MM.1S (cell line): ENCODE results near the gene CTNS.

Source experiments
- DNase-seq: peaks from one replicate; pipeline ENCODE4 v3.0.0-alpha.2; 2015
- H2AFZ ChIP-seq: fragments of 300-600 bp; sonication (generic); 2 replicates; pipeline ENCODE4 v1.6.0; 2016; ENCODE audit warnings: antibody characterized with exemption, low read length
- H3F3A ChIP-seq: fragments of 300-600 bp; sonication (generic); 2 replicates; pipeline ENCODE4 v1.6.1; 2016; ENCODE audit warnings: mild to moderate bottlenecking, antibody characterized with exemption, low read length, moderate library complexity, mixed read lengths; ENCODE audit not compliant: insufficient read depth
- H3K27ac ChIP-seq: fragments of 300-600 bp; sonication (generic); 2 replicates; pipeline ENCODE4 v1.5.1; 2016; ENCODE audit warnings: mild to moderate bottlenecking, low read length
- H3K27me3 ChIP-seq: fragments of 300-600 bp; sonication (generic); replicated peaks from 2 replicates; pipeline ENCODE4 v1.6.0; 2016; ENCODE audit warnings: low read length; ENCODE audit not compliant: insufficient read depth
- H3K36me3 ChIP-seq: fragments of 300-600 bp; sonication (generic); replicated peaks from 2 replicates; pipeline ENCODE4 v1.6.1; 2016; ENCODE audit warnings: mild to moderate bottlenecking, low read length, mixed read lengths; ENCODE audit not compliant: insufficient read depth
- H3K4me1 ChIP-seq: fragments of 300-600 bp; sonication (generic); 2 replicates; pipeline ENCODE4 v1.6.1; 2016; ENCODE audit warnings: low read length, mixed read lengths
- H3K4me2 ChIP-seq: fragments of 300-600 bp; sonication (generic); 2 replicates; pipeline ENCODE4 v1.6.0; 2016; ENCODE audit warnings: low read depth, low read length
- H3K4me3 ChIP-seq: fragments of 300-600 bp; sonication (generic); 2 replicates; pipeline ENCODE4 v1.5.1; 2016; ENCODE audit warnings: low read length, mixed read lengths
- H3K79me2 ChIP-seq: fragments of 300-600 bp; sonication (generic); 2 replicates; pipeline ENCODE4 v1.6.1; 2016; ENCODE audit warnings: mixed run types, low read length, mixed read lengths
- H3K9ac ChIP-seq: fragments of 300-600 bp; sonication (generic); 2 replicates; pipeline ENCODE4 v1.6.1; 2016; ENCODE audit warnings: low read length, mixed read lengths
- H3K9me2 ChIP-seq: fragments of 300-600 bp; sonication (generic); replicated peaks from 2 replicates; pipeline ENCODE4 v1.6.1; 2016; ENCODE audit warnings: mild to moderate bottlenecking, low read length, mixed read lengths; ENCODE audit not compliant: insufficient read depth
- H3K9me3 ChIP-seq: fragments of 300-600 bp; sonication (generic); replicated peaks from 2 replicates; pipeline ENCODE4 v1.6.1; 2016; ENCODE audit warnings: mild to moderate bottlenecking, low read length, mixed read lengths; ENCODE audit not compliant: insufficient read depth
- H4K20me1 ChIP-seq: fragments of 300-600 bp; sonication (generic); 2 replicates; pipeline ENCODE4 v1.6.1; 2016; ENCODE audit warnings: mild to moderate bottlenecking, low read length, moderate library complexity, mixed read lengths; ENCODE audit not compliant: insufficient read depth
- CTCF ChIP-seq: fragments of 300-600 bp; sonication (generic); IDR thresholded peaks from 2 replicates; pipeline ENCODE4 v1.5.1; 2016; ENCODE audit warnings: antibody characterized with exemption, low read length, mixed read lengths
- EZH2 ChIP-seq: fragments of 300-600 bp; sonication (generic); optimal IDR thresholded peaks from 2 replicates; pipeline ENCODE3; 2017; ENCODE audit warnings: low read depth, mild to moderate bottlenecking, antibody characterized with exemption, low read length, mixed read lengths
- EZH2phosphoT487 ChIP-seq: fragments of 300-600 bp; sonication (generic); IDR thresholded peaks from 2 replicates; pipeline ENCODE4 v1.6.1; 2018; ENCODE audit warnings: antibody characterized with exemption, low read length

Gene CTNS

GRCh38 chr17:3610523-3610922 is 26.0 kb upstream of the CTNS start:
- Histone ChIP-seq H3K4me3 (no peak overlapping the region), H4K20me1 (no peaks in the 10 kb centered on the region), H3K27me3 (no peaks in the 10 kb centered on the region), H3K9ac (no peak overlapping the region), H3K4me1 (no peaks in the 10 kb centered on the region), H3K27ac (no peak overlapping the region), H3K79me2 (no peaks in the 10 kb centered on the region), H3K36me3 (no peaks in the 10 kb centered on the region), H3F3A (no peaks in the 10 kb centered on the region), H3K4me2 (no peak overlapping the region), H2AFZ (no peak overlapping the region), H3K9me2 (no peaks in the 10 kb centered on the region), H3K9me3 (no peaks in the 10 kb centered on the region)
- no peak for DNase-seq
- TF ChIP-seq CTCF = no peak
- TF ChIP-seq EZH2phosphoT487 = no peak
- TF ChIP-seq EZH2 = no peak

DNA sequence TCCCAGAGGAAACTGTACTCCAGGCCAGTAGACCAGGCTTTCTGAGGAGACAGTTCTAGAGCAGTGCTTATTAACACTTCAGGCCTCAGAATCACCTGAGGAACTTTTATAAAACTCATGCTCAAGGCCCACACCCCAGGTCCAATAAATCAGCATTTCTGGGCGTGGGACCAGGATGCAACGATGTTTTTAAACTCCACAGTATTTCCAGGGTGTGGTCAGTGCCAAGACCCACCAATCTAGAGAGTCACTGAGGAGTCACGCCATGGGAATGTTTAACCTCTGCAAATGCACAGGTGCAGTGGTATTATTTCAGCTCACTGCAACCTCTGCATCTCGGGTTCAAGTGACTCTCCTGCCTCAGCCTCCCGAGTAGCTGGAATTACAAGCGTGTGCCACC is 23.4 kb upstream of the CTNS start:
- H3K27ac ChIP-seq = no peak overlapping the region
- H3K9me2 ChIP-seq = no peaks in the 10 kb centered on the region
- H3K36me3 ChIP-seq = no peaks in the 10 kb centered on the region
- no peak overlapping the region for H2AFZ ChIP-seq
- no peaks in the 10 kb centered on the region for H3K79me2 ChIP-seq
- no peak for DNase-seq
- no peak for TF ChIP-seq EZH2
- no peak for TF ChIP-seq CTCF
- TF ChIP-seq EZH2phosphoT487 = no peak
- H3K9me3 ChIP-seq = no peaks in the 10 kb centered on the region
- no peaks in the 10 kb centered on the region for H3F3A ChIP-seq
- no peak overlapping the region for H3K9ac ChIP-seq
- H3K4me2 ChIP-seq = no peak overlapping the region
- H4K20me1 ChIP-seq = no peaks in the 10 kb centered on the region
- H3K4me1 ChIP-seq = no peaks in the 10 kb centered on the region
- no peak overlapping the region for H3K4me3 ChIP-seq
- no peaks in the 10 kb centered on the region for H3K27me3 ChIP-seq

- no peaks in the 10 kb centered on the region for H3K4me1 ChIP-seq
- no peak overlapping the region for H3K4me2 ChIP-seq
- no peak overlapping the region for H3K27ac ChIP-seq
- DNase-seq = no peak
- H3F3A ChIP-seq = no peaks in the 10 kb centered on the region
- no peak overlapping the region for H3K4me3 ChIP-seq
- no peak overlapping the region for H3K9ac ChIP-seq
- no peaks in the 10 kb centered on the region for H3K9me3 ChIP-seq
- no peak overlapping the region for H2AFZ ChIP-seq
- H3K36me3 ChIP-seq = no peaks in the 10 kb centered on the region
- H3K79me2 ChIP-seq = no peaks in the 10 kb centered on the region
- H4K20me1 ChIP-seq = no peaks in the 10 kb centered on the region
- H3K9me2 ChIP-seq = no peaks in the 10 kb centered on the region
- no peaks in the 10 kb centered on the region for H3K27me3 ChIP-seq
- no peak for TF ChIP-seq EZH2phosphoT487
- TF ChIP-seq EZH2 = no peak
Measured at GRCh38 chr17:3615160-3615870, 21.2 kb upstream of the CTNS start.

- DNase-seq = no peak
- no peak for TF ChIP-seq EZH2
- no peak for TF ChIP-seq EZH2phosphoT487
- no peak for TF ChIP-seq CTCF
- H3K9me2 ChIP-seq = no peaks in the 10 kb centered on the region
- H2AFZ ChIP-seq = no peak overlapping the region
- H3K27me3 ChIP-seq = no peaks in the 10 kb centered on the region
- H3K79me2 ChIP-seq = 0 out of 2 replicates have a peak, but pooled peaks cover 7% of the 10 kb centered on the region
- H3K9ac ChIP-seq = no peak overlapping the region
- H3K36me3 ChIP-seq = peaks cover 4% of the 10 kb centered on the region; the same call in 1 of the 2 replicates
- no peak overlapping the region for H3K4me3 ChIP-seq
- H4K20me1 ChIP-seq = no peaks in the 10 kb centered on the region
- H3K4me1 ChIP-seq = no peaks in the 10 kb centered on the region
- no peak overlapping the region for H3K4me2 ChIP-seq
- H3K27ac ChIP-seq = no peak overlapping the region
- H3K9me3 ChIP-seq = no peaks in the 10 kb centered on the region
- no peaks in the 10 kb centered on the region for H3F3A ChIP-seq
Measured at GRCh38 chr17:3621146-3621720, 15.3 kb upstream of the CTNS start.
